ENCODE results near the gene MRC2. TPM values are rescaled to one million over a fixed set of nuclear protein-coding genes. Genes with fewer than 3 reads are reported as not detected.

The MRC2 gene
- total RNA-seq, 1 experiment from 2014 or later = 10.7 TPM

DNA sequence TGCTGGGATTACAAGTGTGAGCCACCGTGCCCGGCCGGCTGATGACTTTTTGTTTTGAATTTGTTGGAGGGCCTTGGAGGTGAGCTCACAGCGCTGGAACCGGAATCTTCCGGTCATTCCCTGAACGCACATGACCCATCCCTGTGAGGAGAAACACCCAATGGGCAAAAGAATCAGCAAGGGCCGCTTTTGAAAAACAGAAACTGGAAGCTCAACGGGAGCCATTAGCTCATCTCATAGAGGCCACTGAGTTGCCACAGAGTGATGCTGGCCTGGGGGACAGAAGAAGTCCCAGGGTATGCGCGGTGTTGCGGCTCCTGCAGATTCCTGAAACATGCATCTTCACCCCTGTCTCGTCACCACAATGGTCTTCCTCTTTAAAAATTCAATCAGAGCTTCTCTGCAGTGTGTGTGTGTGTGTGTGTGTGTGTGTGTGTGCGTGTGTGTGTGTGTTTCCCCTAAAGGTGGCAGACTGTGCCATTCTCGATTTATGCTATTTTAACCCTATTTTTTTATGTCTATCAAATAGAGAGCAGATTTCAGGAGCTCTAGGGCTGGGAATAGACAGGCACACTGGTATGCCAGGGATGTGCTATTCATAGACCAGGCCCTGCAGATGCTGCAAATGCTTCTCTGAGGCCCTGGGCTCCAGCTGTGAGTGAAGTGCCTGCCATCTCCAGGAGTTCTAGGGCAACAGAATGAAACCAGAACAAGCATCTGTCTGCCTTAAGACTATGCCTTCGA, 112.3 kb downstream of the MRC2 start:
- no peak overlapping the region for H3K4me2 ChIP-seq (ENCODE audit: low read length)
- no peak for ATAC-seq
- TF ChIP-seq CBX3 (IDR thresholded peaks at IDR 0.05; ENCODE audit: low read depth) (no peak), YY1 (IDR thresholded peaks at IDR 0.05; ENCODE audit: extremely low read depth, insufficient replicate concordance, low read depth, low read length) (no peak), ELF1 (IDR thresholded peaks at IDR 0.05; ENCODE audit: borderline replicate concordance, low read depth) (no peak), EZH2 (IDR thresholded peaks at IDR 0.05) (no peak), RAD21 (IDR thresholded peaks at IDR 0.05; ENCODE audit: low read depth) (no peak), EGR1 (IDR thresholded peaks at IDR 0.05; ENCODE audit: low read depth) (no peak), ZNF274 (IDR thresholded peaks at IDR 0.05; ENCODE audit: low read depth, low read length) (no peak), SP1 (IDR thresholded peaks at IDR 0.05; ENCODE audit: low read depth) (no peak)
- TF ChIP-seq, protein P1, sequence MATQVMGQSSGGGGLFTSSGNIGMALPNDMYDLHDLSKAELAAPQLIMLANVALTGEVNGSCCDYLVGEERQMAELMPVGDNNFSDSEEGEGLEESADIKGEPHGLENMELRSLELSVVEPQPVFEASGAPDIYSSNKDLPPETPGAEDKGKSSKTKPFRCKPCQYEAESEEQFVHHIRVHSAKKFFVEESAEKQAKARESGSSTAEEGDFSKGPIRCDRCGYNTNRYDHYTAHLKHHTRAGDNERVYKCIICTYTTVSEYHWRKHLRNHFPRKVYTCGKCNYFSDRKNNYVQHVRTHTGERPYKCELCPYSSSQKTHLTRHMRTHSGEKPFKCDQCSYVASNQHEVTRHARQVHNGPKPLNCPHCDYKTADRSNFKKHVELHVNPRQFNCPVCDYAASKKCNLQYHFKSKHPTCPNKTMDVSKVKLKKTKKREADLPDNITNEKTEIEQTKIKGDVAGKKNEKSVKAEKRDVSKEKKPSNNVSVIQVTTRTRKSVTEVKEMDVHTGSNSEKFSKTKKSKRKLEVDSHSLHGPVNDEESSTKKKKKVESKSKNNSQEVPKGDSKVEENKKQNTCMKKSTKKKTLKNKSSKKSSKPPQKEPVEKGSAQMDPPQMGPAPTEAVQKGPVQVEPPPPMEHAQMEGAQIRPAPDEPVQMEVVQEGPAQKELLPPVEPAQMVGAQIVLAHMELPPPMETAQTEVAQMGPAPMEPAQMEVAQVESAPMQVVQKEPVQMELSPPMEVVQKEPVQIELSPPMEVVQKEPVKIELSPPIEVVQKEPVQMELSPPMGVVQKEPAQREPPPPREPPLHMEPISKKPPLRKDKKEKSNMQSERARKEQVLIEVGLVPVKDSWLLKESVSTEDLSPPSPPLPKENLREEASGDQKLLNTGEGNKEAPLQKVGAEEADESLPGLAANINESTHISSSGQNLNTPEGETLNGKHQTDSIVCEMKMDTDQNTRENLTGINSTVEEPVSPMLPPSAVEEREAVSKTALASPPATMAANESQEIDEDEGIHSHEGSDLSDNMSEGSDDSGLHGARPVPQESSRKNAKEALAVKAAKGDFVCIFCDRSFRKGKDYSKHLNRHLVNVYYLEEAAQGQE (IDR thresholded peaks at IDR 0.05; ENCODE audit: low read depth) = no peak
- TF ChIP-seq, protein P2, sequence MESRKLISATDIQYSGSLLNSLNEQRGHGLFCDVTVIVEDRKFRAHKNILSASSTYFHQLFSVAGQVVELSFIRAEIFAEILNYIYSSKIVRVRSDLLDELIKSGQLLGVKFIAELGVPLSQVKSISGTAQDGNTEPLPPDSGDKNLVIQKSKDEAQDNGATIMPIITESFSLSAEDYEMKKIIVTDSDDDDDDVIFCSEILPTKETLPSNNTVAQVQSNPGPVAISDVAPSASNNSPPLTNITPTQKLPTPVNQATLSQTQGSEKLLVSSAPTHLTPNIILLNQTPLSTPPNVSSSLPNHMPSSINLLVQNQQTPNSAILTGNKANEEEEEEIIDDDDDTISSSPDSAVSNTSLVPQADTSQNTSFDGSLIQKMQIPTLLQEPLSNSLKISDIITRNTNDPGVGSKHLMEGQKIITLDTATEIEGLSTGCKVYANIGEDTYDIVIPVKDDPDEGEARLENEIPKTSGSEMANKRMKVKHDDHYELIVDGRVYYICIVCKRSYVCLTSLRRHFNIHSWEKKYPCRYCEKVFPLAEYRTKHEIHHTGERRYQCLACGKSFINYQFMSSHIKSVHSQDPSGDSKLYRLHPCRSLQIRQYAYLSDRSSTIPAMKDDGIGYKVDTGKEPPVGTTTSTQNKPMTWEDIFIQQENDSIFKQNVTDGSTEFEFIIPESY (IDR thresholded peaks at IDR 0.05; ENCODE audit: extremely low read depth, insufficient replicate concordance, low read length) = no peak
- TF ChIP-seq, protein P3, sequence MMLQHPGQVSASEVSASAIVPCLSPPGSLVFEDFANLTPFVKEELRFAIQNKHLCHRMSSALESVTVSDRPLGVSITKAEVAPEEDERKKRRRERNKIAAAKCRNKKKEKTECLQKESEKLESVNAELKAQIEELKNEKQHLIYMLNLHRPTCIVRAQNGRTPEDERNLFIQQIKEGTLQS (IDR thresholded peaks at IDR 0.05) = no peak
- no TSS peak for BruUV-seq (replicated peaks)
- no peaks in the 10 kb centered on the region for H3K36me3 ChIP-seq (ENCODE audit: control insufficient read depth in 1 of 2, insufficient read depth in 2 of 2, low read length in 2 of 2)
- no peak overlapping the region for H3K9ac ChIP-seq (ENCODE audit: low read length)
- ChIA-PET RAD21 (ENCODE audit: low non-redundant PET in 1 of 2, low total read pairs in 2 of 2, uncharacterized antibody in 2 of 2, unreplicated experiment in 2 of 2) (no interaction called here), CTCF (no interaction called here), POLR2A (no interaction called here)
- no peak overlapping the region for H3K27ac ChIP-seq (ENCODE audit: low read depth, low read length)
- H3K27me3 ChIP-seq (ENCODE audit: insufficient read depth, low read length) = no peaks in the 10 kb centered on the region
- H3K79me2 ChIP-seq (ENCODE audit: insufficient read depth, low read length) = no peaks in the 10 kb centered on the region
- no peak for DNase-seq (ENCODE audit: low read depth, low spot score)
- intact Hi-C loops (cut with micrococcal nuclease) = no loop called here
- no peaks in the 10 kb centered on the region for H3K9me3 ChIP-seq (ENCODE audit: control insufficient read depth in 1 of 2, insufficient read depth in 1 of 2, low read depth in 1 of 2, low read length in 2 of 2)
- H2AFZ ChIP-seq (ENCODE audit: low read depth, low read length, poor library complexity, severe bottlenecking) = no peak overlapping the region
- no peaks in the 10 kb centered on the region for H4K20me1 ChIP-seq (ENCODE audit: insufficient read depth)
- H3K9me2 ChIP-seq (ENCODE audit: insufficient read depth) = no peaks in the 10 kb centered on the region
- H3K4me3 ChIP-seq (replicated peaks in 1 of 2; ENCODE audit: low read depth in 1 of 2, low read length in 2 of 2) = no peak overlapping the region
- no peaks in the 10 kb centered on the region for H3K4me1 ChIP-seq (ENCODE audit: control insufficient read depth in 1 of 2, insufficient read depth in 2 of 2, low read length in 2 of 2)
